GM19023 (cell line): ENCODE measurements around the gene SPRTN.

ENCODE experiments used
- ATAC-seq: cut with Tn5 transposase; IDR thresholded peaks from one replicate; pipeline ENCODE4 v1.9.1; 2021; ENCODE audit warnings: mild to moderate bottlenecking, moderate library complexity; ENCODE audit not compliant: unreplicated experiment

SPRTN gene

DNA sequence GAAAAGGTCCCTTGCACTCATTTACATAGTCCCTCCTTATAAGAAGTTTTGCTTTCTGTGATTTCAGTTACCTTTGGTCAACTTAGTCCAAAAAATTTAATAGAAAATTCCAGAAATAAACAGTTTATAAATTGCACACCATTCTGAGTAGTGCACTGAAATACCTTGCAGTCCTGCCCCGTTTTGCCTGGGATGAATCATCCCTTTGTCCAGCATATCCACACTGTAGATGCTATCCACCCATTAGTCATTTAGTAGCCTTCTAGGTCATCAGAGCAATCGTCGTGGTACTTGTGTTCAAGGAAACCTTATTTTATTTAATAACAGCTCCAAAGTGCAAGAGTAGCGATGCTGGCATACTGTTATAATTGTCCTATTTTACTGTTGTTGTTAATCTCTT lies 38.0 kb downstream of the SPRTN start:
- ATAC-seq = no peak

DNA sequence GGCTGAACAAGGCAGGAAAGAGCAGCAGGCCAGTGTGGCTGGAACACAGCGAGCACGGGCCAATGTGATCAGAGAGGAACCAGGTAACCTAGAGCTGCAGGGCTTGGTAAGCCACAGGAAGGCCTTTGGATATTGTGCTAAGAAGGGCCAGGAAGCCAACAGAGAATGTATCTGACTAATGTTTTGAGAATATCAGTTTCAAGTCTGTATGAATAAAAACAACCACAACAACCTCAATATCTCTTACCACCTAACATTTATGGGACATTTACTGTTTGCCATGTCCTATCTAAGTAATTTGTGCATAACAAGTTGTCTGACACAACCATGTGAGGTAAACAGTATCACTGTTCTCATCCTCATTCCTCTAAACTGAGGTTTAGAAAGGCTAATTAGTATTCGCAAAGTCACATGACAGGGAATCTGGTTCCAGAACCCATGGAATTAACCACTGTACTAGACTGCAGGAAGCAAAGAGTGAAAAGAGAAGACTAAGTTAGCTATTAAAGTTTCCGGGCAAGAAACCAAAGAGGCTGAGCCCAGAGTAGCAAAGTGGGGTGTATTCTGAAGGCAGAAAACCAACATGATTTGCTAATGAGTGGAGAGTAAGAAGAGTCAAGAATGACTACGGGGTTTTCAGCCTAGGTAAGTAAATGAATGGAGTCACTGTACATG lies 38.9 kb downstream of the SPRTN start:
- ATAC-seq = no peak

DNA sequence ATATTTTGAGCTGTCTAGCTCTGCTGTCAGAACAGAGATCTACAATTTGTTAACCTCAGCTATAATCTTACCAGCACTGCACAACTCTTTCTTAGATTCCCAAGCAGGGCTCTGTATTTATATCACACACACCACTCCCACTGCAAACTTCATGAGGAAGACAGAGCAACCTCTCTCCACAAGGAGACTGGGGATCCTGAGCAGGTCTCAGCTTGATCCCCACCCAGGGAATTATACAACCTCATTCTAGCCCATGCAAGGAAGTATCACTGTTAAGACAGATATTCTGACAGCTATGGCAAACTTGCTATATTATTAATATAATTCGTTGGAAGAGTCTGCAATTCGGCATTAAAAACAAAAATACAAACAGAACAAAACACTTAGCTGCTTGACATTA lies 43.6 kb downstream of the SPRTN start:
- no peak for ATAC-seq

DNA sequence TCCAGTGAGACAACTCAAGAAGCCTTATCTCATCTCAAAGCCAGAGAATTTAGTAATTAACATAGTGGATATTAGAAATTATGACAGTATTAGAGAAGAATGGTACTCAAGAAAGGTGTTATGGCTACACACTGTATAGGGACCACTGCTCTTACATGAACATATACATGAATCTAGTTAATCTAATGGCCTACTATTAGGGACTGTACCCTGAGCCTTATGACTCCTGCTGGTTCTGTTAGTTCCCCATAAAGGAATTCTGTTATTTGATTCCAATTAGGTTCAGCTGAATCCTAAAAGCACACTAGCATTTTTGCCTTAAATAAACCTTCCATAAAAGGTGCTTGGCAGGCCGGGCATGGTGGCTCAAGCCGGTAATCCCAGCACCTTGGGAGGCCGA lies 44.3 kb downstream of the SPRTN start:
- no peak for ATAC-seq

DNA sequence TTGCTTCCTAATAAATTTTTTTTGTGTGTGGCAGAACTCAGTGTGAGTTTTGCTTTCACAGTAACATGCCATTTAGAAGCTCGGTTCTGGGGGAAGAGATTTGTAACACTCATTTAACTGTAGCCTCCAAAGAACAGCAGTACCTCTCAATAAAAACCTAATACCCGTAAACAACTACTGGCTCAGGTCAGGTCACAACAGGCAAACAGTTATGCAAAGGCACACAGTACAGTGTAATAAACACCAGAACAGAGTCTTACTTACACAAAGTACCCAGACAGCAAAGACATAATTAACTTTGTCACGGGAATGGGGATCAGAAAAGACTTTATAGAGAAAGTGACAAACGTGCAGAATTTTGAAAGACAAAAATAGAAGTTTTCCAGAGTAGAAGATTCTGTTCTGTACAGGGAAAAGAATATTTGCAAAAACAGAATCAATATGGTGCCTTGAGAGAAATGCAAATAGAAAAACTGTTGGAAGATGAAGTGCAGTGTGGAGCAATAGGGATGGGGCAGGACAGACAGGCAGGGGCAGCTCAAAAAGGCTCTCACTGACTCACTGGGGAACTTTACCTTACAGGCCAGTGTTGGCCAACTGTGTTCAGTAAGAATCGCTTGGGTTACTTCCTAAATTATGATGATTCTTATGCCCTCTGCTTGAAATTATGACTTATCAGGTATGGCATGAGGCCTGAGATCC lies 45.2 kb downstream of the SPRTN start:
- no peak for ATAC-seq

DNA sequence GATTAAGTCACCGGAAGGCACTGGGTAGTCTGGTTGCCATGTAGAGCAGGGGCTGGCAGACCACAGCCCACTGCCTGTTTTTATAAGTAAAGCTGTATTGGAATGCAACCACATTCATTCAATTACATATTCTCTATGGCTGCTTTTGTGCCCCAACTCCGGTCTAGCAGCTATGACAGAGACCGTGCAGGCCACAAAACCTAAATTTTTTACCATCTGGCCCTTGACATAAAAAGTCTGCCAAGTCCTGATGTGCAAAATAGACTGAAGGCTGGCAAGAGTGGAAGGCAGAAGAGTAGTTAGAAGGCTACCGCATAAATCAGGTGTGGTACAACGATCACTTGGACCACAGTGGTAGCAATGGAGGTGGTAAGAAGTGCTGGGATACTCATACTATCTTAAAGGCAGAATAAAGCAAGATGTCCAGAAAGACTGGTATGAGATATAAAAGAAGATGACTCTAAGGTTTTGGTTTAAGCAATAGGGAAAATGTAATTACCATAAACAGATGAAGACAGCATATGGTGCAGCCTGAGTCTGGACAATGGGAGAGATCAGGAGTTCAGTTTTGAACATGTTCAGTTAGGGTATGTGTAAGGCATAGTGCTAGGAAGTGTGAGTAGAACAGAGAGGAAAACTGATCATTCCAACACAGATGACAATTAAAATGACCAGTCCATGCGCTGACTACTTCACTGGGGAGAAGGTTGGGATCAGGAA lies 46.8 kb downstream of the SPRTN start:
- ATAC-seq = no peak

DNA sequence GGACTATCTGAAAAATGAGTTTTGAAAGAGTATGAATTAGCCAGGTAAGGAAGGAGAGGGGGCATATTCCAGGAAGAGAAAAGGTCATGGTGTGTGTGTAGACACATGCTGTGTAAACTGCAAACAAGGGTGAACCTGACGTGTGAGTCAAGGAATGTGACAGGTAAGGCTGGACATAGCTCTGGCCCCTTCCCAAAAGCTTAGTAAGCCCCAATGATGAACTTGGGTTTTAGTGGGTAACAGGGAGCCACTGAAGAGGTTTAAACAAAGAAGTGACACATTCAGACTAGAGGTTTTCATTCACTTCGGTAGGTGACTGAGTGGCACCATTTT lies 47.3 kb downstream of the SPRTN start:
- ATAC-seq = no peak

DNA sequence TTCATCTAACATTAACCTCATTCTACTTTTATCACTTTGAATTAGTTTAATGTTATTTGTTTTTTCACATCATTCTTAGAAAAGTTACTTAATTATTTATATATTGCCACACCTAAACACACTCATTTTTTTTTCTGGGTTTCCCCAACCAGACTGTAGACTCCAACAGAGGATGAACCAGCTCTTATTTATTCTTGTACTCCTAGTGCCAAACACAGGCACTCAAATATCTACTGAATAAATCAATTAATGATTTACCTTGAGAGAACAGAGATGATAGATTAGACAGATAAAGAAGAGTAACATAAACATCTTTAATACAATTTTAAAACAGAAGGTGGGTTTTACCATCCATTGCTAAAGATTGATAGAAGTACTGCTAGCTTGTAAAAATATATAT lies 48.4 kb downstream of the SPRTN start:
- ATAC-seq = no peak

DNA sequence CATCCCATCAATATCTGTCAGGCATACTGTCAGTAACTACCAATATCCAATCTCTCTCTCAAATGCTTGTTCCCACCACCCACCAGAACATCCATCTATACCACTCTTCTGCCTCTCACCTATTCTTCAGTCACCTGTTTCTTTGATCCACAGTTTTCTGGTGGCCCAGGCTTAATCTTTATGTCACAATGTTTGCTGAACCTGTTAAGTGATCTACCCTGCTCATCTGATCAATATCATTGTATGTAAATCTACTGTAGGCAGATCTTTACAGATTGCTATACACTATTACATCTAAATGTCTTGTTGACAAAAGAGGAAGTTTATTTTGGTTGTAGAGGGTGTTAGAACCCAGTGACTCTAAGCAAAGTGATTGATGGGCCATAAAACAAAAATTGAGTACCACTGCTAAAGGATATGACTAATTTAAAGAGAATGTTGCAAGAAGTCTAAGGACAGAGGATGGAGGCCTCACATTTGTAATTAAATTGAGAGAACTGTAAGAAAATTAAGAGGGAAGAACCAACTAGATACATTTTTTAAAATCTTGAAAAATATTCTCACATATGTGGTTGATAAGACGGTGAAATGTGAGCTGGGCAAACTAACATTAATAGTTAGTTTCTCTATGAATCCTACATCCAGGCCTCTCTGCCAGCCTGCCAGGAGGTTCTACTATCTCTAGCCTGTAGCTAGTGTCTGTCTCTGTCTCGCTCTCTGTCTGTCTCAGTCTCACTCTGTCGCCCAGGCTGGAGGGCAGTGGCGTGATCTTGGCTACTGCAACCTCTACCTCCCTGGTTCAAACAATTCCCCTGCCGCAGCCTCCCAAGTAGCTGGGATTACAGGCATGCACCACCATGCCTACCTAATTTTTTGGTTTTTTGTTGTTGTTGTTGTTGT lies 49.9 kb downstream of the SPRTN start:
- no peak for ATAC-seq

DNA sequence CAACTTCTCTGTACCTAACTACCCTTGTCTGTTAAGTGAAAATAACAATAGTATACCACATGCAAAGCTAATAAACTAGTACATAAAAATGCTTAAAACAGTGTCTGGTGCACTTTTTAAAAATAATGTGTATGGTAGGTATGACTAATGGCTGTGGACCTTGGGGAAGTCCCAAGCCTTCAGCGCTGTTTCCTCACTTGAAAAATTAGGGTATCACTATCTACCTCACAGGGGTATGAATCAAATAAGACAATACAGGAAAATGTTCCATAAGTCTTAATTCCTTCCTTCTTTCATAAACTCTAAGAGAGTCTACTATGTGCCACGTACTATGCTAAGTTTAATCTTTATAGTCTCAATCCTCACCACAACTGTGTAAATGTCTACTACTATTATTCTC lies 52.0 kb downstream of the SPRTN start:
- ATAC-seq = no peak

DNA sequence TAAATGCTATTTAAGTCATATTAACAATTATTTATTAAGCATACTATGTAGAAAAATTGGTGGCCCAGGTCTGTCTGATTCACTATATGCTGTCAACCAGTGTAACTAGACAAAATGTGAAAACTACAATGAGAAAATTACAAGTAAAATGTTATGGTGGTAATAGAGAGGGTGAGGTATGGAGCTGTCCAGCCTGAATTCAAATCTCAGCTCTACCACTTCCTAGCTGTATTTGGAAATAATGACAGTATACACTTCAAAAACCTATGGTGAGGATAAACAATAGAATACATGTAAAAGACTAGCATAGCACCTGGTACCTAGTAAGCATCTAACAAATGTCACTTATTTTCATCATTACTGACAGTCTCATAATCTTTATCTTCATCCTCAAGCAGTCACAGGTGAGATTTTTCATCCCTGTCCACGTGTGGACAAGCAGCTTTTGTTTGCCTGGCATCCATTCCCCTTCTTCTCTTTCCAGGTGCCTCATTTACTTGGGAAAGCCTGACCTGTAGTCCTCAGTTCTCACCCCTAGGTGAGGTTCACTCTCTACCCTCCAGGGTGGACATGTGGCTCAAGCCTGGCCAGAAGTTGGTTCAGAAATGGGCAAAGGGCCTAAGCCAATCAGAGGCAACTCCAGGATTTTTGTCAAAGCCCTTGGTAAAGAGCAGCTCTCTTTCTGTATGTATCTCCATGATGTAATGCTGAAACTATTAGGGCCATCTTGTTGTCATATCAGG lies 54.5 kb downstream of the SPRTN start:
- ATAC-seq = no peak

DNA sequence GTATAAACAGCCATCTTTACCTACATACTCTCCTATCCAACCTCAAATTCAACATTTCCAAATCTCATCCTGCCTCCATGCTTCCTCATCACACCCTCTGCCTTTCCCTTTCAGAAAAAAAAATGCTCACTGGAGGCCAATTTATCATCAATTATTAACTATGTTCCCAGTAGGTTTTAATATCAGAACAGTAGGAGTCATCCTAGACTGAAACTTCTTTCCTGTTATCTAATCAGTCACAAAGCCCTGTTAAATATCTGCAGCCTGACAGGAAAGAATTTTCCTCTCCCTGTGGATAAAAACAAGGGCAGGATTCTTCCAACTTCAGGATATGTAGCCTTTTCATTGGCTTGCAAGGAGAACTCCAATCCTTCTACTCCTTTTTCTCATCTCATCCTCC lies 55.6 kb downstream of the SPRTN start:
- ATAC-seq = no peak

DNA sequence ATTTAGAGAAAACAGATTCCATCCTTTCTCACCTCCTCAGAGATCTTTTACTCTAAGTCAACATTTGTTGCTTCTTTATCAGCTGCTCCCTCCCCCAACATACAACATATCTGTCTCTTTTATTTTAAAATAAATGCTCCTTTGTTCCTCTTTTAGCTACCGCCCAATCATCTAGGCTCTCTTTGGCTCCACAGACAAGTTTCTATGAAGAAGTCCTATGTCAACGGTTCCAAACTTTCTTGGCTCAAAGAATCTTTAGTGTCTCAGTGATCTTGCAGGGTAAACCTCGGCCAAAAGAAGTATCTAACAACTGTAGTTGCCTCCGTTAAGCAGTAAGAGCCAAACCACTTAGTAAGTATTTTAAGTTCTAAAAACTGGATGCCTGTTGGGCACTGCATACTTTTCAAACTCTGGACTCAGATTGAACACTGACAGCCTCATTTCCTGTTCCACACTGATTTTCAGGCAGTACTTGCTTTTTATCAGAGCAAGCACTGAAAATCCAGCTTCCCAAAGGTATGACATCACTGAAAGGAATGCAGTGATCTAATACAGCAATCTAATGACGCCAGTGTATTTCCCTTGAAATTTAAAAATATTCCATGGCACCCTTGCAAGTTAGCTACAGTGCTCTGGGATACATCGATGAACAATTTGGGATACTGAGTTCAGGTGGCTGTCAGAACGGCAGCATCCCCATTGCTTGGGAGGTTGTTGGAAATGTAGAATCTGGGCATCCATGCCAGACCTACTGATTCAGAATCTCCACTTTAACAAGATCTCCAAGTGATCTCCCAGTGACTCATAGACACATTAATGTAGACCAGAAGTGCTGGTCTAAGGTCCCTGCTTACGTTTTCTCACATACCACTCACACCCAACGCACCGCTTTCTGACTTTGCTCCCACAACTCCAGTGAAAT lies 57.2 kb downstream of the SPRTN start:
- ATAC-seq = no peak

DNA sequence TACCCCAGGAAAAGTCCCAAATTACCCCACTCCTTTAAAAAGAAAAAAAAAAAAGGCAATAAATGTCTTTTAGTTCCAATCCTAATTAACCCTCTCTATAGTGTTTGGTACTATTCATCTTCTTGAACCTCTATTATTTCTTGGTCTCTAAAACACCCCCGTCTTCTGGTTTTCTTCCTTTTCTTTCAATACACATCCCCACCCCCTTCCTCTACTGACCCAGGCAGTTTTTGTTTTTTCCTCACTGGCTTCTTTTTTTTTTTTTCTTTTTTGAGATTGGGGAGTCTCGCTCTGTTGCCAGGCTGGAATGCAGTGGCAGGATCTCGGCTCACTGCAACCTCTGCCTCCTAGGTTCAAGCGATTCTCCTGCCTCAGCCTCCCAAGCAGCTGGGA lies 57.9 kb downstream of the SPRTN start:
- no peak for ATAC-seq

DNA sequence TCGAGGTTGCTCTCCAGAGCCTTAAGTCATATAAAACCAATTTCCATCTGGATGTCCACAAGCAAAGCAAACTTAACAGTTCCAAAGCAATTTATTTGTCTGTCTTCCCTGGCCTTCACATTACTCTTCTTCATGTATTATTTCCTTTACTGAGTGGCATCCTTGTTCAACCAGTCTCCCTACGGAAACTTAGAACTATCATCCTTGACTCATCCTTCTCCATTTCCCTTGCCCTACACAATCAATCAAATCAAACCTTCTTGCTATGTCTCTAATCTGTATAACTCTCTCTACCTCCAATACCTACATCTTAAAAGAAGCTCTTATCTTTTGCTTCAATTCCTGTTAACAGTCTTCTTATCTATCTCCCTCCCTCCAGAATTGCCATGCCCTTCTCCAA lies 58.5 kb downstream of the SPRTN start:
- no peak for ATAC-seq

DNA sequence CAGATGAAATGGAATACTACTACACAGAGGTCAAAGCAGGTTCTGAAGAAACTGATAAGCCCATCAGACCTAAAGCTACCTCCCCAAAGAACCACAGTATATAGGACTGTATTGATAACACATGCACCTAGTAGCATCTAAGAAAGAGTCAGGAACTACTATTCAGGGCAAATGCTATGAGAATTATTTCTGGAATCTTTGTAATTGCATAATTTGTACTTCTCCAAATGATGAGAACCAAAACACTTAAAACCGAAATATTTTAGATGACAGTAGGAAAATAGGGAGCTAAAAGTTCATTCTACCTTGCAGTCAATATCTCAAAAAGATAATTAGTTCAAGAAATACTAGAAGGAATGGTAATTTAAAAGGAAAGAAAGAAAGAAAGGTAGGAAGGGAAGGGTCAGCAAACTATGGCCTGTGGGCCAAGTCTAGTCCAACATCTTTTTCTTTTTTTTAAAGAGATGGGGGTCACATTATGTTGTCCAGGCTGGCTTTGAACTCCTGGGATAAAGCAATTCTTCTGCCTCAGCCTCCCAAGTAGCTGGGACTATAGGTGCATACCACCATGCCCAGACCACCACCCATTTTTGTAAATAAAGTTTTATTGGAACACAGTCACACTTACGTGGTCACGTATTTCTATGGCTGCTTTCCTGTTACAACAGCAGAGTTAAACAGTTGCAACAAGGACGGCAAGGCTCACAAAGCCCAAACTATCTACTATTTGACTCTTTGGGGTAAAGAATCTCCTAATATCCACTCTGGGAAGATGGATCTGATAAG lies 60.0 kb downstream of the SPRTN start:
- no peak for ATAC-seq

DNA sequence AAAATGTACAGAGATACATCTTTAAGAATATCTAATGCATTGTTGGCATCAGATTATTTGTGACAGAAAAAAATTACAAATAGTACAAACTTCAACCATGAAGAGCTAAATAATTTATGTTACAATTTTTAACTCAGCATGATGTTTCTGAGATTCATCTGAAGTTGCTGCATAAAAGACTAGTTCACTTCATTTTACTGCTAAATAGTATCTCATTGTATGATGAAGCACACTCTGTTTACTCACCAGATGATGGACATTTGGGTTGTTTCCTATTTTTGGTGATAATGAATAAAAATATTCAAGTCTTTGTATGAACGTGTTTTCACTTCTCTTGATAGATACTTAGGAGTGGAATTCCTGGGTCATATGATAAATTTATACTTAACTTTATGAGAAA lies 63.4 kb downstream of the SPRTN start:
- ATAC-seq = no peak

DNA sequence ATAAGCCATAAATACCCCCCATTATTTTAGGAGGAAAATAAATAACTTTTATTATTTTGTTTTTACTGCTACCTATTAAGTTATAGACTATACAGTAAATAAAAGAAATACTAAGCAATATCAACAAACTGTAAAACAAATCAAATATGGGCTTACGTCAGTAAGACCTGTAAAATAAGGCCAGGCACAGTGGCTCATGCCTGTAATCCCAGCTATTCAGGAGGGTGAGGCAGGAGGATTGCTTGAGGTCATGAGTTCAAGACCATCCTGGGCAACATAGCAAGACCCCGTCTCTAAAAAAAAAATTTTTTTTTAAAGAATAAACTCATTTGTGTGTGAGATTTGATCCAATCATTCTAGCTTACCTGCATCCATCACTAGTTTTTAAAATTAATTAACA lies 66.2 kb downstream of the SPRTN start:
- no peak for ATAC-seq
